ENCODE data around the gene RPL35A. TPM values are rescaled to one million over a fixed set of nuclear protein-coding genes. Genes with fewer than 3 reads are reported as not detected.

The RPL35A gene
- total and polyA plus RNA-seq, 2 of the 8 experiments (the other 6 are each of a cell fraction or from before 2014, with no cell fraction given) = 695 to 1,393 TPM

- TF ChIP-seq POU5F1 (IDR thresholded peaks at IDR 0.05; ENCODE audit: low read depth, low read length) (no peak), SRF (IDR thresholded peaks at IDR 0.05; ENCODE audit: low read depth, low read length) (no peak), FOSL1 (IDR thresholded peaks at IDR 0.05; ENCODE audit: insufficient read depth, low read depth, low read length) (no peak), POLR2AphosphoS5 (IDR thresholded peaks at IDR 0.05; ENCODE audit: low read depth, low read length) (peak; percentile 93), MAFK (IDR thresholded peaks at IDR 0.05; ENCODE audit: low read depth, low read length) (no peak), EGR1 (IDR thresholded peaks at IDR 0.05; ENCODE audit: borderline replicate concordance, low read depth, low read length) (0 out of 2 replicates have a peak, but pooled peaks have one; percentile 40), NRF1 (IDR thresholded peaks at IDR 0.05; ENCODE audit: low read depth, low read length) (no peak), TAF1 (IDR thresholded peaks at IDR 0.05; ENCODE audit: low read depth, low read length) (peak; percentile 98), RNF2 (IDR thresholded peaks at IDR 0.05; ENCODE audit: borderline replicate concordance, low read depth, low read length, missing control alignments, poor library complexity, severe bottlenecking) (no peak), ATF3 (IDR thresholded peaks at IDR 0.05; ENCODE audit: insufficient read depth, low read depth, low read length) (no peak), RFX5 (IDR thresholded peaks at IDR 0.05; ENCODE audit: borderline replicate concordance, low read depth, low read length) (no peak), RBBP5 (IDR thresholded peaks at IDR 0.05; ENCODE audit: borderline replicate concordance, low read depth, low read length) (no peak), YY1 (IDR thresholded peaks at IDR 0.05; ENCODE audit: low read depth, low read length) (peak; percentile 97), TAF7 (optimal IDR thresholded peaks at IDR 0.05; ENCODE audit: borderline replicate concordance, low read depth, low read length) (peak; percentile 91), ZNF274 (IDR thresholded peaks at IDR 0.05; ENCODE audit: borderline replicate concordance, extremely low read depth, low read length) (no peak), SIN3A (conservative IDR thresholded peaks at IDR 0.05 in 1 of 2, IDR thresholded peaks at IDR 0.05 in 1 of 2; ENCODE audit: low read depth in 1 of 2, low read length in 2 of 2) (peak; percentile 82 to 98), KDM5A (IDR thresholded peaks at IDR 0.05; ENCODE audit: low read length) (no peak; the same call in 1 of the 2 replicates), CTCF (IDR thresholded peaks at IDR 0.05; ENCODE audit: control extremely low read depth in 1 of 3, insufficient read depth in 1 of 3, low read depth in 1 of 3, low read length in 3 of 3) (no peak), CBX5 (IDR thresholded peaks at IDR 0.05; ENCODE audit: low read depth, low read length) (no peak)
These were observed at the start of gene RPL35A (continued) for GRCh38 chr3:197949778-197950676.
